ENCODE results near the gene TNS4. TPM values are rescaled to one million over a fixed set of nuclear protein-coding genes. Genes with fewer than 3 reads are reported as not detected.

Gene TNS4
- total RNA-seq, 1 experiment from 2014 or later: 522 TPM

DNA sequence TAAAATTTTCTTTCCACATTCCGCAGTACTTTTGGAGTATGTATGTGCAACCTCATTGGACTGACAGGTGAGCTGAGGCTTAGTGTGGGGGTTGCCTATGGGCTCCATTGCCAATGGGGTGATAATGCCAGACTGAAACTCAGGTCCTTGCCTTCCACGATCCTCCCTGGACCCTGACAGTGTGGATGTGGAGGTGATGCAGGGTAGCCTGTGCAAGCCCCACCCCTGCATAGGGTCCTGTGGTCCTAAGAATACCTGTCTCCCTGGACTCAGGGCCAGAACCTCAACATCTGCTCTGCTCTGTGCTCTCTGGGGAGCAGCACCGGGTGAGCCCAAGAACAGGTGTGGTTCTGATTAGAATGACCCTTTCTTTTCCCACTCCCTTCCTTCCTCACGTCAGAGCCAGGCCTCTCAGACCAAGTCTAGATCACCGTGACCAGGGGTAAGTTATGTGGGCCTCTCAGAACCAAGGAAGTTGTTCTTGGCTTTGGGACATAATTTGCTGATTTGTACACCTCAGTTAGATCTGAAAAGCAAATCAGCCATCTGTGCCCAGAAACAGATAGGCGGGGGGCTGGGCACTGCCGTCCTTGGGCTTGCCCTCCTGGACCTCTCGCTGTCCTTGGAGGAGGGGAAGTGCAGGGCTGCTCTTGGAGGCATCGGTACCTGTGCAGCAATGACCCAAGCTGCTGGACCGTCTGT lies 8.4 kb upstream of the TNS4 start:
- Mint-ChIP-seq H3K36me3 (ENCODE audit: insufficient read depth, unreplicated experiment) (no peaks in the 10 kb centered on the region), H3K4me1 (ENCODE audit: insufficient read depth, unreplicated experiment) (peaks cover 55% of the 10 kb centered on the region), H3K4me3 (ENCODE audit: unreplicated experiment) (peak overlapping the region; percentile 48), H3K27ac (ENCODE audit: low read depth, unreplicated experiment) (peak overlapping the region; percentile 95), H3K9me3 (ENCODE audit: unreplicated experiment) (no peaks in the 10 kb centered on the region), H3K27me3 (ENCODE audit: insufficient read depth, unreplicated experiment) (no peaks in the 10 kb centered on the region)
- CTCF ChIA-PET: interaction anchor here (0.6 to 0.9 kb wide), 3 partner anchors 10 to 50 kb away, joined by 3 read pairs; no protein-coding TSS in a partner anchor
- TSS peak; percentile 96 for BruUV-seq (replicated peaks)
- intact Hi-C loops (cut with micrococcal nuclease): loop anchor here (1.0 kb wide), 2 partner anchors 12 to 23 kb away; no protein-coding TSS in a partner anchor
- POLR2A ChIA-PET: interaction anchor here (0.7 to 6.3 kb wide), 15 partner anchors 8 to 184 kb away, joined by 3 to 336 read pairs (median 14); partner anchors contain the start of gene TNS4
- no peak for DNase-seq (ENCODE audit: unreplicated experiment)
- TF ChIP-seq, protein P1, sequence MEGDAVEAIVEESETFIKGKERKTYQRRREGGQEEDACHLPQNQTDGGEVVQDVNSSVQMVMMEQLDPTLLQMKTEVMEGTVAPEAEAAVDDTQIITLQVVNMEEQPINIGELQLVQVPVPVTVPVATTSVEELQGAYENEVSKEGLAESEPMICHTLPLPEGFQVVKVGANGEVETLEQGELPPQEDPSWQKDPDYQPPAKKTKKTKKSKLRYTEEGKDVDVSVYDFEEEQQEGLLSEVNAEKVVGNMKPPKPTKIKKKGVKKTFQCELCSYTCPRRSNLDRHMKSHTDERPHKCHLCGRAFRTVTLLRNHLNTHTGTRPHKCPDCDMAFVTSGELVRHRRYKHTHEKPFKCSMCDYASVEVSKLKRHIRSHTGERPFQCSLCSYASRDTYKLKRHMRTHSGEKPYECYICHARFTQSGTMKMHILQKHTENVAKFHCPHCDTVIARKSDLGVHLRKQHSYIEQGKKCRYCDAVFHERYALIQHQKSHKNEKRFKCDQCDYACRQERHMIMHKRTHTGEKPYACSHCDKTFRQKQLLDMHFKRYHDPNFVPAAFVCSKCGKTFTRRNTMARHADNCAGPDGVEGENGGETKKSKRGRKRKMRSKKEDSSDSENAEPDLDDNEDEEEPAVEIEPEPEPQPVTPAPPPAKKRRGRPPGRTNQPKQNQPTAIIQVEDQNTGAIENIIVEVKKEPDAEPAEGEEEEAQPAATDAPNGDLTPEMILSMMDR (IDR thresholded peaks at IDR 0.05; ENCODE audit: unreplicated experiment): no peak

DNA sequence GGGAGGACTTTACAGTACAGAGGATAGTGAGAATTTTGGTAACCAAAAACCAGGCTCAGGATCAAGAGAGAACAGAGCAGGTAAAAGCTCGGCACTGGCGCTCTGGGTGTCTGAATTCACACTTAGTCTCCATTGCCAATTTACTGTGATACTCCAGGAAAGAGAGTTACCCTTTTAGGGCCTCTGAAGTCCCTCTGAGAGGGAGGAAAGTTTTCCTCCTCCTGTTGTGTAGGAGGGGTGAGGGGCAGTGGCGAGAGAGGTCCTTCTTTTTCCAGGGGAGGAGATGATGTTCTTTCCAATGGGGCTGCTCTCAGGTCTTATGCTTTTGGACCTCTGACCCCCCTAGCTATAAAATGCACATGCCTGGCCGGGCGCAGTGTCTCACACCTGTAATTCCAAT lies 5.4 kb upstream of the TNS4 start:
- Mint-ChIP-seq H3K4me3 (ENCODE audit: unreplicated experiment) (no peak overlapping the region), H3K4me1 (ENCODE audit: insufficient read depth, unreplicated experiment) (peaks cover 38% of the 10 kb centered on the region), H3K27ac (ENCODE audit: low read depth, unreplicated experiment) (no peak overlapping the region), H3K9me3 (ENCODE audit: unreplicated experiment) (no peaks in the 10 kb centered on the region), H3K36me3 (ENCODE audit: insufficient read depth, unreplicated experiment) (no peaks in the 10 kb centered on the region), H3K27me3 (ENCODE audit: insufficient read depth, unreplicated experiment) (no peaks in the 10 kb centered on the region)
- POLR2A ChIA-PET: interaction anchor here (0.9 to 4.6 kb wide), 7 partner anchors 11 to 44 kb away, joined by 3 to 41 read pairs (median 6); no protein-coding TSS in a partner anchor
- no peak for DNase-seq (ENCODE audit: unreplicated experiment)
- CTCF ChIA-PET: interaction anchor here (0.8 kb wide), 1 partner anchor 17 kb away, joined by 3 read pairs; no protein-coding TSS in a partner anchor
- intact Hi-C loops (cut with micrococcal nuclease): no loop called here
- no TSS peak for BruUV-seq (replicated peaks)
- TF ChIP-seq, protein P1 (IDR thresholded peaks at IDR 0.05; ENCODE audit: unreplicated experiment): no peak

DNA sequence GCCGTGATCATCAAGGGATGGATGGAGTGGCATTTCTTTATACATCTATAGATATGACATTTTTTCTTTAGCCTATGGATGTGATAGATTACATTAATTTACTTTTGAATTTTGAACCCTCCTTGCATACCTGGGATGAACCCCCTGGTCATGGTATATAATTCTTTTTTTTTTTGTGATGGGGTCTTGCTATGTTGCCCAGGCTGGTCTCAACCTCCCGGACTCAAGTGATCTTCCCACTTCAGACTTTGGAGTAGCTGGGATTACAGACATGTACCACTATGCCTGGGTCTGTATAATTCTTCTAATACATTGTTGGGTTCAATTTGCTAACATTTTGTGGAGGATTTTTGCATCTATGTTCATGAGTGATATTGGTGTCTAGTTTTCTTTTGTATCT lies 1.7 kb upstream of the TNS4 start:
- TF ChIP-seq, protein P1 (IDR thresholded peaks at IDR 0.05; ENCODE audit: unreplicated experiment): no peak
- no TSS peak for BruUV-seq (replicated peaks)
- Mint-ChIP-seq H3K36me3 (ENCODE audit: insufficient read depth, unreplicated experiment) (peaks cover 35% of the 10 kb centered on the region), H3K4me1 (ENCODE audit: insufficient read depth, unreplicated experiment) (peaks cover 16% of the 10 kb centered on the region), H3K27me3 (ENCODE audit: insufficient read depth, unreplicated experiment) (no peaks in the 10 kb centered on the region), H3K9me3 (ENCODE audit: unreplicated experiment) (no peaks in the 10 kb centered on the region), H3K4me3 (ENCODE audit: unreplicated experiment) (no peak overlapping the region), H3K27ac (ENCODE audit: low read depth, unreplicated experiment) (no peak overlapping the region)
- intact Hi-C loops (cut with micrococcal nuclease): no loop called here
- POLR2A ChIA-PET: interaction anchor here (0.9 to 11.5 kb wide), 6 partner anchors 9 to 48 kb away, joined by 3 to 703 read pairs (median 228); no protein-coding TSS in a partner anchor
- CTCF ChIA-PET: no interaction called here
- no peak for DNase-seq (ENCODE audit: unreplicated experiment)

DNA sequence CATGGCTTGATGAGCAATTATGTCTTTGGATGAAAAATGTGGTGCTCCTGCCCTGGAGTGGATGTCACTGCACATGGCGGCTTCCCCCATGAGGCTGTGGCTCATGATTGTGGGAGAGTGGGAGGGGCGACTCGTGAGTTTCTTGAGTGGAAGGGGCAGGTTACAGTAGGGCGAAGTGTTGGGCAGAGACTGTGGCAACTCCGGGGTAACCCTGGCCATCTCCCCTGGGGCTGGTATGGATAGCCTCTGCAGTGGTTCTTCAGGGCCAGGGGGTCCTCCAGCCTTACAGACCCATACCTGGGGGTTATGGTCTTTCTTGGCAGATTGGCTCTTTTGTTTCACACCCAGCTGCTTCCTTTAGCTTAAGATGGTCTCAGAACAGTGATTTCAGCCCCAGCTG lies 1.3 kb upstream of the TNS4 start:
- TF ChIP-seq, protein P1 (IDR thresholded peaks at IDR 0.05; ENCODE audit: unreplicated experiment): no peak
- H3K27me3 Mint-ChIP-seq (ENCODE audit: insufficient read depth, unreplicated experiment): no peaks in the 10 kb centered on the region
- H3K4me3 Mint-ChIP-seq (ENCODE audit: unreplicated experiment): no peak overlapping the region
- H3K4me1 Mint-ChIP-seq (ENCODE audit: insufficient read depth, unreplicated experiment): peaks cover 19% of the 10 kb centered on the region
- POLR2A ChIA-PET: interaction anchor here (0.9 to 11.5 kb wide), 8 partner anchors 9 to 49 kb away, joined by 3 to 703 read pairs (median 157); no protein-coding TSS in a partner anchor
- CTCF ChIA-PET: interaction anchor here (1.2 to 3.5 kb wide), 2 partner anchors 18 to 31 kb away, joined by 6 to 22 read pairs; no protein-coding TSS in a partner anchor
- peaks cover 40% of the 10 kb centered on the region for H3K36me3 Mint-ChIP-seq (ENCODE audit: insufficient read depth, unreplicated experiment)
- H3K9me3 Mint-ChIP-seq (ENCODE audit: unreplicated experiment): no peaks in the 10 kb centered on the region
- no peak for DNase-seq (ENCODE audit: unreplicated experiment)
- no TSS peak for BruUV-seq (replicated peaks)
- no peak overlapping the region for H3K27ac Mint-ChIP-seq (ENCODE audit: low read depth, unreplicated experiment)
- intact Hi-C loops (cut with micrococcal nuclease): no loop called here
